ENCODE data around the gene MICOS13. TPM values are rescaled to one million over a fixed set of nuclear protein-coding genes. Genes with fewer than 3 reads are reported as not detected.

Gene MICOS13
- polyA plus RNA-seq, 1 donor from 2014 or later = 46.0 TPM

DNA sequence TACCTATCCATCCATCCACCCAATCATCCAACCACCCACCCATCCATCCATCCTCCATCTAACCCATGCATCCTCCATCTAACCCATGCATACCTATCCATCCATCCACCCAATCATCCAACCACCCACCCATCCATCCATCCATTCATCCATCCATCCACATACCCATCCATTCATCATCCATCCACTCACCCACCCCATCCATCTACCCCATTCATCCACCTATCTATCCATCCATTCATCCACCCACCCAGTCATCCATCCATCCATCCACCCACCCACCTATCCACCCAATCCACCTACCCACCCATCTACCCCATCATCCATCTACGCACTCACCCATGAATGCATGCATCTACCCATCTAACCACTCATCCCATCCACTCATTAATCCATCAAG, 6.6 kb downstream of the MICOS13 start:
- no peaks in the 10 kb centered on the region for H3K36me3 ChIP-seq (ENCODE audit: insufficient read depth, low read length)
- no peak overlapping the region for H2AFZ ChIP-seq (ENCODE audit: low read depth, low read length)
- H3K9ac ChIP-seq (ENCODE audit: low read length) = no peak overlapping the region
- no peak overlapping the region for H3K4me3 ChIP-seq (ENCODE audit: low read length)
- TF ChIP-seq, protein P1, sequence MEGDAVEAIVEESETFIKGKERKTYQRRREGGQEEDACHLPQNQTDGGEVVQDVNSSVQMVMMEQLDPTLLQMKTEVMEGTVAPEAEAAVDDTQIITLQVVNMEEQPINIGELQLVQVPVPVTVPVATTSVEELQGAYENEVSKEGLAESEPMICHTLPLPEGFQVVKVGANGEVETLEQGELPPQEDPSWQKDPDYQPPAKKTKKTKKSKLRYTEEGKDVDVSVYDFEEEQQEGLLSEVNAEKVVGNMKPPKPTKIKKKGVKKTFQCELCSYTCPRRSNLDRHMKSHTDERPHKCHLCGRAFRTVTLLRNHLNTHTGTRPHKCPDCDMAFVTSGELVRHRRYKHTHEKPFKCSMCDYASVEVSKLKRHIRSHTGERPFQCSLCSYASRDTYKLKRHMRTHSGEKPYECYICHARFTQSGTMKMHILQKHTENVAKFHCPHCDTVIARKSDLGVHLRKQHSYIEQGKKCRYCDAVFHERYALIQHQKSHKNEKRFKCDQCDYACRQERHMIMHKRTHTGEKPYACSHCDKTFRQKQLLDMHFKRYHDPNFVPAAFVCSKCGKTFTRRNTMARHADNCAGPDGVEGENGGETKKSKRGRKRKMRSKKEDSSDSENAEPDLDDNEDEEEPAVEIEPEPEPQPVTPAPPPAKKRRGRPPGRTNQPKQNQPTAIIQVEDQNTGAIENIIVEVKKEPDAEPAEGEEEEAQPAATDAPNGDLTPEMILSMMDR (IDR thresholded peaks at IDR 0.05; ENCODE audit: poor library complexity, severe bottlenecking) = no peak
- no peak for TF ChIP-seq EP300 (conservative IDR thresholded peaks at IDR 0.05; ENCODE audit: poor library complexity, severe bottlenecking)
- no peaks in the 10 kb centered on the region for H3K9me3 ChIP-seq (ENCODE audit: low read length)
- no peaks in the 10 kb centered on the region for H4K20me1 ChIP-seq (ENCODE audit: insufficient read depth)
- no peaks in the 10 kb centered on the region for H3F3A ChIP-seq (ENCODE audit: insufficient read depth, low read length, poor library complexity, severe bottlenecking)
- H3K27me3 ChIP-seq (ENCODE audit: insufficient read depth, low read depth, low read length) = no peaks in the 10 kb centered on the region
- H3K4me2 ChIP-seq (ENCODE audit: low read length) = no peak overlapping the region
- no peaks in the 10 kb centered on the region for H3K79me2 ChIP-seq (replicated peaks; ENCODE audit: insufficient read depth, low read length)
- H3K27ac ChIP-seq (ENCODE audit: low read length) = no peak overlapping the region
- no peaks in the 10 kb centered on the region for H3K9me2 ChIP-seq (ENCODE audit: insufficient read depth, low read length)

DNA sequence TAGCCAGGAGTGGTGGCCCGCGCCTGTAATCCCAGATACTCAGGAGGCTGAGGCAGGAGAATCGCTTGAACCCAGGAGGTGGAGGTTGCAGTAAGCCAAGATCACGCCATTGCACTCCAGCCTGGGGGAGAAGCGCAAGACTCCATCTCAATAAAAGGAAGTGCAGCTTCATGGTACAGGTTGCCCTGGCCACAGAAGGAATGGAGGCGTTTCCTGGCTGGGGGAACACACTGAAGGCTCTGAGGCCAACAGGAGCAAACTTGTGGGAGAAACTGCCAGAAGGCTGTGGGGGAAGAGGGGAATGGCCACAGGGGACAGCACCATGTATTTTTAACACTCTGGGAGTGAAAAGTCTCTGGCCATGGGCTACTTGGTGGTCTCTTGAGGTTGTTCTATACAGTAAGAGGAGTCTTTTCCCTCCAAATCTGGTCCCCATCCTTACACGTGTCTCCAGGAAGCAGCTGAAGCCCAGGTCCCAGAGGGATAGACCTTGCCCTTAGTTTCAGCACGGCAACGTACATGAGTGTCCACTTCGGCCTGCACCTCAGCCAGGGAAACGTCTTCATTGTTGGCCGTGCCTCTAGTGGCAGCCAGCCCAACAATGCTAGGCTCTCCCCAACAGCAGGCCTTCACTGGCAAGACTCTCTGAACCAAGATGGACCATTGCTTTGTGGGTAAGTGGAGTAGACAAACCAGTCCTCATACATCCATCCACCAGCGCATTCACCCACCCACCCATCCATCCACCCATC, 7.4 kb downstream of the MICOS13 start:
- Histone ChIP-seq H3K36me3 (ENCODE audit: insufficient read depth, low read length) (peaks cover 1% of the 10 kb centered on the region), H3K4me2 (ENCODE audit: low read length) (no peak overlapping the region), H3K27ac (ENCODE audit: low read length) (no peak overlapping the region), H2AFZ (ENCODE audit: low read depth, low read length) (no peak overlapping the region), H3K4me3 (ENCODE audit: low read length) (no peak overlapping the region), H3K27me3 (ENCODE audit: insufficient read depth, low read depth, low read length) (no peaks in the 10 kb centered on the region), H4K20me1 (ENCODE audit: insufficient read depth) (no peaks in the 10 kb centered on the region), H3K9ac (ENCODE audit: low read length) (no peak overlapping the region), H3K9me2 (ENCODE audit: insufficient read depth, low read length) (no peaks in the 10 kb centered on the region), H3K9me3 (ENCODE audit: low read length) (no peaks in the 10 kb centered on the region), H3F3A (ENCODE audit: insufficient read depth, low read length, poor library complexity, severe bottlenecking) (no peaks in the 10 kb centered on the region), H3K79me2 (replicated peaks; ENCODE audit: insufficient read depth, low read length) (no peaks in the 10 kb centered on the region)
- TF ChIP-seq, protein P1 (IDR thresholded peaks at IDR 0.05; ENCODE audit: poor library complexity, severe bottlenecking) = no peak
- TF ChIP-seq RAD21 (conservative IDR thresholded peaks at IDR 0.05) = no peak
- no peak for TF ChIP-seq POLR2AphosphoS5 (IDR thresholded peaks at IDR 0.05)
- TF ChIP-seq EP300 (conservative IDR thresholded peaks at IDR 0.05; ENCODE audit: poor library complexity, severe bottlenecking) = no peak
- TF ChIP-seq SMC3 (conservative IDR thresholded peaks at IDR 0.05; ENCODE audit: poor library complexity) = no peak
- TF ChIP-seq, protein P2, sequence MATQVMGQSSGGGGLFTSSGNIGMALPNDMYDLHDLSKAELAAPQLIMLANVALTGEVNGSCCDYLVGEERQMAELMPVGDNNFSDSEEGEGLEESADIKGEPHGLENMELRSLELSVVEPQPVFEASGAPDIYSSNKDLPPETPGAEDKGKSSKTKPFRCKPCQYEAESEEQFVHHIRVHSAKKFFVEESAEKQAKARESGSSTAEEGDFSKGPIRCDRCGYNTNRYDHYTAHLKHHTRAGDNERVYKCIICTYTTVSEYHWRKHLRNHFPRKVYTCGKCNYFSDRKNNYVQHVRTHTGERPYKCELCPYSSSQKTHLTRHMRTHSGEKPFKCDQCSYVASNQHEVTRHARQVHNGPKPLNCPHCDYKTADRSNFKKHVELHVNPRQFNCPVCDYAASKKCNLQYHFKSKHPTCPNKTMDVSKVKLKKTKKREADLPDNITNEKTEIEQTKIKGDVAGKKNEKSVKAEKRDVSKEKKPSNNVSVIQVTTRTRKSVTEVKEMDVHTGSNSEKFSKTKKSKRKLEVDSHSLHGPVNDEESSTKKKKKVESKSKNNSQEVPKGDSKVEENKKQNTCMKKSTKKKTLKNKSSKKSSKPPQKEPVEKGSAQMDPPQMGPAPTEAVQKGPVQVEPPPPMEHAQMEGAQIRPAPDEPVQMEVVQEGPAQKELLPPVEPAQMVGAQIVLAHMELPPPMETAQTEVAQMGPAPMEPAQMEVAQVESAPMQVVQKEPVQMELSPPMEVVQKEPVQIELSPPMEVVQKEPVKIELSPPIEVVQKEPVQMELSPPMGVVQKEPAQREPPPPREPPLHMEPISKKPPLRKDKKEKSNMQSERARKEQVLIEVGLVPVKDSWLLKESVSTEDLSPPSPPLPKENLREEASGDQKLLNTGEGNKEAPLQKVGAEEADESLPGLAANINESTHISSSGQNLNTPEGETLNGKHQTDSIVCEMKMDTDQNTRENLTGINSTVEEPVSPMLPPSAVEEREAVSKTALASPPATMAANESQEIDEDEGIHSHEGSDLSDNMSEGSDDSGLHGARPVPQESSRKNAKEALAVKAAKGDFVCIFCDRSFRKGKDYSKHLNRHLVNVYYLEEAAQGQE (IDR thresholded peaks at IDR 0.05; ENCODE audit: borderline replicate concordance) = no peak
- TF ChIP-seq EZH2 (IDR thresholded peaks at IDR 0.05; ENCODE audit: borderline replicate concordance, insufficient read depth, low read length, poor library complexity, severe bottlenecking) = no peak
- TF ChIP-seq MXI1 (conservative IDR thresholded peaks at IDR 0.05; ENCODE audit: poor library complexity, severe bottlenecking) = no peak
- TF ChIP-seq TAF1 (IDR thresholded peaks at IDR 0.05; ENCODE audit: low read depth) = no peak
